HepG2 (cell line): ENCODE measurements around the gene CLDND2. TPM values are rescaled to one million over a fixed set of nuclear protein-coding genes. Genes with fewer than 3 reads are reported as not detected.

Experiments
- AHDC1 ChIP-seq: sonication (generic); formaldehyde crosslinking; IDR thresholded peaks from 2 replicates; pipeline ENCODE4 v1.5.1; 2020; ENCODE audit warnings: mild to moderate bottlenecking, missing genetic modification reagents, borderline replicate concordance
- ARID3A ChIP-seq: IDR thresholded peaks from 2 replicates; pipeline ENCODE4 v1.6.1; 2012; ENCODE audit warnings: low read depth, low read length, improper control_type of control experiment
- FOXK1 ChIP-seq: sonication (generic); formaldehyde crosslinking; IDR thresholded peaks from 2 replicates; pipeline ENCODE4 v1.4.0; 2020; ENCODE audit warnings: low read depth, missing genetic modification reagents, borderline replicate concordance
- GTF2F1 ChIP-seq: fragments of 150-350 bp; IDR thresholded peaks from 2 replicates; pipeline ENCODE4 v1.6.1; 2014; ENCODE audit warnings: low read length
- MTF2 ChIP-seq: sonication (generic); formaldehyde crosslinking; IDR thresholded peaks from 2 replicates; pipeline ENCODE4 v1.5.0; 2020; ENCODE audit warnings: missing genetic modification reagents, borderline replicate concordance
- MXD4 ChIP-seq: IDR thresholded peaks from 2 replicates; pipeline ENCODE4 v1.6.1; 2016; ENCODE audit warnings: mild to moderate bottlenecking, missing biosample characterization, missing genetic modification reagents
- PAXIP1 ChIP-seq: sonication (generic); formaldehyde crosslinking; conservative IDR thresholded peaks from 2 replicates; pipeline ENCODE4 v1.4.0; 2020; ENCODE audit warnings: mild to moderate bottlenecking, missing genetic modification reagents, moderate library complexity
- PLRG1 ChIP-seq: fragments of 450-650 bp; conservative IDR thresholded peaks from 2 replicates; pipeline ENCODE4 v1.6.1; 2016
- REPIN1 ChIP-seq: sonication (generic); formaldehyde crosslinking; IDR thresholded peaks from 2 replicates; pipeline ENCODE4 v1.8.0; 2022; ENCODE audit warnings: missing genetic modification reagents, low read depth, mild to moderate bottlenecking, borderline replicate concordance
- SMARCE1 ChIP-seq: fragments of 450-650 bp; IDR thresholded peaks from 2 replicates; pipeline ENCODE4 v1.6.1; 2017; ENCODE audit warnings: borderline replicate concordance
- THAP7 ChIP-seq: sonication (generic); formaldehyde crosslinking; IDR thresholded peaks from 2 replicates; pipeline ENCODE4 v1.8.1; 2023; ENCODE audit warnings: mild to moderate bottlenecking, missing genetic modification reagents
- TMF1 ChIP-seq: sonication (generic); formaldehyde crosslinking; IDR thresholded peaks from 2 replicates; pipeline ENCODE4 v1.8.1; 2022; ENCODE audit warnings: low read depth, missing genetic modification reagents
- ZNF225 ChIP-seq: sonication (generic); formaldehyde crosslinking; IDR thresholded peaks from 2 replicates; pipeline ENCODE4 v1.4.0; 2020; ENCODE audit warnings: mild to moderate bottlenecking, missing genetic modification reagents
- ZNF574 ChIP-seq: sonication (generic); formaldehyde crosslinking; IDR thresholded peaks from 2 replicates; pipeline ENCODE4 v1.4.0; 2020; ENCODE audit warnings: missing genetic modification reagents
- polyA plus RNA-seq, 8 experiments: library from polyadenylated mRNA; depleted of rRNA in 3 of 8; stranded (reverse) in 7 of 8; unstranded in 1 of 8; fragments of >200 nt; fragmentation: Illumina TruSeq in 4 of 8; extraction: Trizol in 4 of 8; gene quantifications; 2 replicates each; pipeline versions ENCODE4 v1.2.1 to v1.2.3, GENCODE V29; 2011 to 2016; ENCODE audit warnings: low read depth in 4 of 8, missing spikeins in 1 of 8, mixed read lengths in 1 of 8; ENCODE audit not compliant: insufficient read depth in 1 of 8
- total RNA-seq, 5 experiments: library from RNA; depleted of rRNA; stranded (reverse); fragments of >200 nt; fragmentation: Illumina TruSeq; extraction: Trizol; gene quantifications; 2 replicates each; pipeline ENCODE4 v1.2.3, GENCODE V29; 2016; ENCODE audit warnings: low read depth in 1 of 5

The CLDND2 gene
- total and polyA plus RNA-seq, 2 of the 13 experiments (the other 11 are each of a cell fraction or from before 2014, with no cell fraction given): 0.84 to 1.8 TPM

GRCh38 chr19:51394050-51394836 is 25.4 kb upstream of the CLDND2 start (continued):
- TF ChIP-seq ZNF574 (peak; percentile 71), AHDC1 (CRISPR knock-in tag) (no peak), MXD4 (CRISPR knock-in tag) (peak; percentile 65), PAXIP1 (CRISPR knock-in tag) (0 out of 2 replicates have a peak, but pooled peaks have one; percentile 27), THAP7 (CRISPR knock-in tag) (no peak), MTF2 (CRISPR knock-in tag) (no peak), SMARCE1 (no peak), ZNF225 (CRISPR knock-in tag) (no peak), FOXK1 (CRISPR knock-in tag) (no peak), GTF2F1 (no peak), TMF1 (0 out of 2 replicates have a peak, but pooled peaks have one; percentile 69), ARID3A (no peak), PLRG1 (no peak), REPIN1 (CRISPR knock-in tag) (peak; percentile 84)
